Stimulated activated CD4-positive, alpha-beta T cell treated with anti-CD3 and anti-CD28 coated beads, Interleukin-12 subunit alpha, Interleukin-12 subunit beta, amount 100 ng/mL, for 4 hours (primary cell): Measurements from ENCODE around the gene KREMEN1.

Source experiments
- DNase-seq: peaks from one replicate; pipeline ENCODE4 v3.0.0-alpha.2; 2020

The KREMEN1 gene

DNA sequence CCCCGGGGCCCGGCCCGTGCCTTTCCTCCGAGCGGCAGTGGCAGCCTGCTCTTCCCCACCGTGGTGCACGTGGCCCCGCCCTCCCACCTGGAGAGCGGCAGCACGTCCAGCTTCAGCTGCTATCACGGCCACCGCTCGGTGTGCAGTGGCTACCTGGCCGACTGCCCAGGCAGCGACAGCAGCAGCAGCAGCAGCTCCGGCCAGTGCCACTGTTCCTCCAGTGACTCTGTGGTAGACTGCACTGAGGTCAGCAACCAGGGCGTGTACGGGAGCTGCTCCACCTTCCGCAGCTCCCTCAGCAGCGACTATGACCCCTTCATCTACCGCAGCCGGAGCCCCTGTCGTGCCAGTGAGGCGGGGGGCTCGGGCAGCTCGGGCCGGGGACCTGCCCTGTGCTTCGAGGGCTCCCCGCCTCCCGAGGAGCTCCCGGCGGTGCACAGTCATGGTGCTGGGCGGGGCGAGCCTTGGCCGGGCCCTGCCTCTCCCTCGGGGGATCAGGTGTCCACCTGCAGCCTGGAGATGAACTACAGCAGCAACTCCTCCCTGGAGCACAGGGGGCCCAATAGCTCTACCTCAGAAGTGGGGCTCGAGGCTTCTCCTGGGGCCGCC, 23.1 kb upstream of the KREMEN1 start:
- no peak for DNase-seq

GRCh38 chr22:29050457-29050856, 22.4 kb upstream of the KREMEN1 start:
- no peak for DNase-seq

GRCh38 chr22:29053048-29053702, 19.7 kb upstream of the KREMEN1 start:
- DNase-seq = no peak

DNA sequence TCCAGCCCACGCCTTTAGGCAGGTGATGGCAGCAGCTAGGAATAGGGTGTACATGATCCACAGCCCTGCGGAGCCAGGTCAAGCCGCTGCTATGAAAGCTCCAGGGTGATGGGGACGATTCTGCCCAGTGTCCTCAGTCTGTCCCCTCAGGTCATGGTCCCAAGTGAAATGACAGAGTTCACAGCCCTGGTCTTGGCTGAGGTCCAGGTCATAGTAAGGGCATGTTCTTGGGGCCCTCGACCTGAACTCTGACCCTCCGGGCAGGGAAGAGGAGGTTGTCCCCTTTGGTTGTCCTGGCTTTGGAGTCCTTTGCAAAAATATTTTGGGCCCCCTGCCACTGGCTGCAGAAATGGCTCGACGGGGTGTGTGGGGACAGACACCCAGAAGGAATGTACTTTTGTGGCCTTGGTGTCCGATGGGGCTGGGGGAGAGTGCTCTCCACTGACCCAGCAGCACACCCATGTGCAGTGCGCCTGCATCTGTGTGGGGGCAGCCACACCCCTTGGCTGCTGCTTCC, 18.5 kb upstream of the KREMEN1 start:
- no peak for DNase-seq

DNA sequence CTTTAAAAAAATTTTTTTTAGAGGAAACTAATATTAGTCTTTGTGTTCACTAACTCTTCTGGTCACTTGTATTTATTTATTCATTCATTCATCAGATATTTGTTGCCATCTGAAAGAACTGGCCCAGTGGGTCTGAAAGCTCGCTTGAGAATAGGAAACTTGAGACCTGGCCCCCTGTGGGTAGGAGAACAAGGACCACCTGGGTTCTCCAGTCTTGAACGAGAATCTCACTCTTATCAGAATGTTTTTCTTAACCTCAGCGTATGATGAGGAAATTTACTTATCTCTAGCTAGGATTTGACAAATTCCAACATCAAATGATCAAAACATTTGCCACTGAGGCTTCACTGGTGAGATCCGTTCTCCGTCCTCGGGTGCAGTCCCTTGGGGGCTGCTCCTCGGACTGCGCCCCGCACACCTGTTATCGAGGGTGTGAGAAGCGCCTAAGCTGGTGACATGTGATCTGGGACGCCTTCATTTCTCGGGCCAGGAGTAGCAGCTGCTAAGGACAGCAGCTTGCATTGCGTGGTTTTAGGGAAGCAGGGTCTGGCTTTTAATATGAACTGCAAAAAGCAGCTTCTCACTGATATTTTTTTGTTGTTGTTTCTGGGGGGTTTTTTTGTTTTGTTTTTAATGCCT, 17.5 kb upstream of the KREMEN1 start:
- DNase-seq = no peak

DNA sequence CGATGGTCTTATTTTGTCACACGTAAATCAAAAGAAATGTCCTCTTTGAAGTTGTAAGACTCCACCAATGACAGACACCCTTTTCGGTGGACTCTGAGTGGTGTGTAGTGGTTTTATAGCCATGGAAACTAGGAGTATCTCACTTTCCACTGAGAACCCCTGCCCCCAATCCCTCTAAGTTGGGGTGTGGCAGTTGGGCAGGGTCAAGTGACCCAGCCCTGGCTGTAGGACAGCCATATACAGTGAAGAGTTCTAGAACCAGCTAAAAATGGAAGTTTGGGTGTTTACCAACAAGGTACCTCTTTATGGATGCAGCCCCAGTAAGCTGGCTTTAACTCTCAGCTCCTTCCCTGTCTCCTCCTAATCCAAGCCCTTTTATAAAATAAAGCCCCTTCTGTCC, 16.4 kb upstream of the KREMEN1 start:
- no peak for DNase-seq

GRCh38 chr22:29060251-29060869, 12.5 kb upstream of the KREMEN1 start:
- no peak for DNase-seq

DNA sequence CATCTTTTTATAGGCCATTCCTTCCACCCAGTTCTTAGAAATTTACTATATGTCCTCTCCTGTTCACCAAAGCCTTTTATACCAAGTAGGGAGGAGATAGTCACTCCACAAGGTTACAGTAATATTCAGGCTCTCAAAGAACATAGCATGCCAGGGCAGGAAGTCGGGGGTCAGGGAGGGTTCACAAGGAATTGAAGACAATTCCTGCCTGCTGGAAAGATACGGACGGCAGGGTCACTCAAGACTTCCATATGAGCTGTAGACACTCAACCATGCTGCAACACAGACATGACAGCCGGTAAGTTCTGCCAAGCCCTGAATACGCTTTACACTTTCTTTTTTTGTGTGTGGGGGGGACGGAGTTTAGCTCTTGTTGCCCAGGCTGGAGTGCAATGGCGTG, 11.9 kb upstream of the KREMEN1 start:
- DNase-seq = no peak

DNA sequence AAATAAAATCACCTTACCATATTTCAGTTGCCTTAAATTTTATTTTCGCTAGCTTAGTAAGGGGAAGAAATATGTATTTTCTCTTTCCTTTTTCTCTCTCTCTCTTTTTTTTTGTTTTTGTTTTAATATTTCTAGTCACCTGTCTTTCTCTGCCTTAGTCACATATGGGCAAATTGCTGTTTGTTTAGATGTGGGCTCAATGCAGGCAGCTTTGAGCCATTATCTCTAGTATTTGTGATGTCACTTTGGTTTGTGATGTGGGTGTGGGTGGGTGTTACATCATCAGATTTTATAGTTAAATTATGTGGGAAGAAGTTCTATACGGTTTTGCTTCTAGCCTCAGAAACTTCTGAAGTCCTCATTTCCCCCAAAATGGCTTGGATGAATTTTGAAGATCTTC, 11.1 kb upstream of the KREMEN1 start, which contains the start of gene C22orf31:
C22orf31 (minus strand) TSS at position 59 of the 400 bp plus-strand sequence; CDS start at position 20, 39 bp downstream.
- DNase-seq = no peak

DNA sequence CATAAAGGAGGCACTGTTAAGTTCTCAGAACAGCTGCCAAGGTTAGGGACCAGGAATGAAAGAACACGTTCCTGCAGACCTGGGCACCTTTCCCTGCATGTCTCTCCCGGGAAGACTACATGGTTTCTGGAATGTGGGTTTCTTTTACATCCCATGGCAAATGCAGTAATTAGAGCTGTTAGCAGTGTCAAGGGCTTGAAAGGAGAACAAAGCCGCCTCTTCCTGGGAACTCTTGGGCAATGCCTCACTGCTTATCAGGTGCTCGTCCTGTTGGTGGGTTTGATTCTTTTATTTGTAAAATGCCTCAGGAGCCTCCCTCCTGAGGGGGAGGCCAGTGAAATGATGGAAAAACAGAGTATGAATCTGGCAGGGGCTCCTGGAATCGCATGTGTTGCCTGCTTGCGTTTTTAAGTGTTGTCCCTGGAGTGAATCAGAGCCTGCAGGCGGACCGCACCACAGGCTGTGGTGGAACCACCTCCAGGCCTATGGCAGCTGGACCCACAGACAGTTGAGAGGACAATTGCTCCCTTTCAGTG, 10.5 kb upstream of the KREMEN1 start:
- no peak for DNase-seq

DNA sequence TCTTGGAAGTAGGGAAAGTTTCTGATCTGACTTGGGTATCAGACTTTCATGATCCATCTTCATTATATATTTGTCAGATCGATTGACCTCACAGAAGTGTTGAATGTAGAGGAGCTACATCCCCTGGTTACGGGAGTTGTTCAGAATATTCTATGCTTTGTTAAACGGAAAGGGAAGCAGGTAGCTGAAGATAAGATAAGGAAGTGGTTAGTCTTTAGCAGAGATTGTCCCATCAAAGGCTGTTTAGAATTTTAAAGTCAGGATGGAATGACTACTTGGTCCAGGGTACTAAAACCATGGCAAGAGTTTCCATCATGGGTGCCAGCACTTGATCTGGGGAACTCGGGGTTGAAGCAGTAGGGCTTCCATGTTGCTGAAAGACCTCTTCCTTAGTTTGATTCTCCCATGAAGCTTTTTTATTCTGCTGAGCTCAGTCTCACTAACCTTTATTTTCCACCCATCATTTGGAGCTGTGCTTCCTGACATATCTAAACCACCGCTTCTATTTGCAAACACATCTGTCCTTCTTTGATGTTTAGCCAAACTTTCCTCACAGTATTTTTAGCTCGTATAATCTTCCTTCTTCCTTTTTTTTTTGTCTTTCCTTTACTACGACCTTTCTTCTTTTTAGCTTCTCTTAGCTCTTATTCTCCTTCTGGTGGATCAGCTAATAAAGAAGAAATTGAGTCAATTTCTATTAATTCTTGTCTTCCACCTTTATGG, 7.2 kb upstream of the KREMEN1 start:
- no peak for DNase-seq

DNA sequence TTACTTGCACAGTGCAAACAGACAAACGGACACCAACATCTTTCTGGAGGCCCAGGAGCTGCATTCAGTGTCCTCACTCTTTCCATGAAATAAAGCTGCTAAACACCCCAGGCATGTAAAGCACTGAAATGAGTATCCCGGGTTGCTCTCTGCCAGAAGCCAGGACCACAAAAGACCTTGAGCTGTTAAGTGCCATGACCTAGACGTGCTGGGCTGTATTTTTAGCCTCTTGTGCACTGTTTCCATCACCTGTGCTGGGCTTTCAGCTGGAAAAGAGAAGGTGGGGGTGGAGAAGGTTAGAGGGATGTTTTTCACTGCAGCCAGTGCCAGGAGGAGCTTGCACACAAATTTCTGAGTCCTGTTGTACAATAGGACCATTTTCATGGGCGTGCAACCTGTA, 3.4 kb upstream of the KREMEN1 start:
- DNase-seq = no peak

- DNase-seq = no peak
Observed at GRCh38 chr22:29070490-29070889, 2.3 kb upstream of the KREMEN1 start.

GRCh38 chr22:29071261-29072045, 1.4 kb upstream of the KREMEN1 start:
- DNase-seq = peak; percentile 42

- peak; percentile 84 for DNase-seq
Observed at GRCh38 chr22:29072193-29072978, 449 bp upstream of the KREMEN1 start.

DNA sequence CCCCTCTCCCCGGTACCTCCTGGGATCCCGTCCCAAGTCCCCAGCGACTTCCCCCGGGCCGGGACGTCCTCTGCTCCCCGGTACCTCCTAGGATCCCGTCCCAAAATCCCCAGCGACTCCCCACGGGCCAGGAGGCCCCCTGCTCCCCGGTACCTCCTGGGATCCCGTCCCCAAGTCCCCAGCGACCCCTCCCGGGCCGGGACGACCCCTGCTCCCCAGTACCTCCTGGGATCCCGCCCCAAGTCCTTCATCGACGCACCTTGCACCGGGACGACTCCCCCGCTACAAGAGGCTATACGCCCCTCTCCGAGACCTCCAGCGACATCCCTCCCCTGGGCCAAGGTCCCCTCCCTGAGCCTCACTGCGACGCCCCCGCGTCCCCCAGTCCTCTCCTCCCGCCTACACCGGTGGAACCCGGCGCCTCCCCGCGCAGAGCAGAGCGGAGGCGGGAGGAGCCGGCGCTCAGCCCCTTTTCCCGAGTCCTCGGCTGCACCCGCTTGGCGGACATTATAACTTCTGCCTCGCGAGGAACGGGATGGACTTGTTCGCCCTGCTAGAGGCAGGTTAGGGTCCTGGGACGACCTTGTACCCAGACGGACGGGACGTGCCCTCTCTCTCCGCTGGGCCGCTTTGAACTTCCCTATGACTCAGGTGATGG, 912 bp downstream of the KREMEN1 start:
- DNase-seq = peak; percentile 11

GRCh38 chr22:29074276-29074772, 1.5 kb downstream of the KREMEN1 start:
- DNase-seq = no peak

GRCh38 chr22:29078036-29078868, 5.4 kb downstream of the KREMEN1 start:
- DNase-seq = no peak

GRCh38 chr22:29078869-29079207, 6.0 kb downstream of the KREMEN1 start:
- no peak for DNase-seq
